Muscle layer of duodenum (tissue), 2 donors: ENCODE data around the gene RAB8A.

Source experiments
- H3K27ac ChIP-seq: one replicate; pipeline ENCODE4 v1.7.0; 2013; ENCODE audit warnings: mild to moderate bottlenecking, low read length
- H3K27me3 ChIP-seq: one replicate; pipeline ENCODE4 v1.7.0; 2013; ENCODE audit warnings: low read depth, mild to moderate bottlenecking, control low read depth, low read length
- H3K36me3 ChIP-seq, 2 donors: one replicate each; pipeline ENCODE4 v1.7.0; 2013; ENCODE audit warnings: low read length in 2 of 2, control low read depth in 1 of 2, mild to moderate bottlenecking in 1 of 2; ENCODE audit not compliant: insufficient read depth in 2 of 2, control insufficient read depth in 1 of 2
- H3K4me1 ChIP-seq, 2 donors: one replicate each; pipeline ENCODE4 v1.7.0; 2013; ENCODE audit warnings: low read length in 2 of 2, mild to moderate bottlenecking in 2 of 2, control low read depth in 1 of 2, moderate library complexity in 1 of 2; ENCODE audit not compliant: insufficient read depth in 2 of 2, control insufficient read depth in 1 of 2
- H3K4me3 ChIP-seq, 2 donors: one replicate each; pipeline ENCODE4 v1.7.0; 2013; ENCODE audit warnings: low read length in 2 of 2, low read depth in 1 of 2, mild to moderate bottlenecking in 1 of 2
- H3K9me3 ChIP-seq, 2 donors: one replicate each; pipeline ENCODE4 v1.7.0; 2013; ENCODE audit warnings: low read length in 2 of 2, control low read depth in 1 of 2, mild to moderate bottlenecking in 1 of 2; ENCODE audit not compliant: control insufficient read depth in 1 of 2
- donor health status: healthy.

Gene RAB8A

GRCh38 chr19:16073481-16073880 is 38.2 kb upstream of the RAB8A start:
- H3K36me3 ChIP-seq: peaks cover 0 to 10% of the 10 kb centered on the region in 2 donors
- H3K27ac ChIP-seq: peak overlapping the region; percentile 54
- H3K4me1 ChIP-seq: peaks cover 14 to 28% of the 10 kb centered on the region in 2 donors
- no peaks in the 10 kb centered on the region for H3K27me3 ChIP-seq
- H3K4me3 ChIP-seq: no peak overlapping the region
- no peaks in the 10 kb centered on the region for H3K9me3 ChIP-seq

DNA sequence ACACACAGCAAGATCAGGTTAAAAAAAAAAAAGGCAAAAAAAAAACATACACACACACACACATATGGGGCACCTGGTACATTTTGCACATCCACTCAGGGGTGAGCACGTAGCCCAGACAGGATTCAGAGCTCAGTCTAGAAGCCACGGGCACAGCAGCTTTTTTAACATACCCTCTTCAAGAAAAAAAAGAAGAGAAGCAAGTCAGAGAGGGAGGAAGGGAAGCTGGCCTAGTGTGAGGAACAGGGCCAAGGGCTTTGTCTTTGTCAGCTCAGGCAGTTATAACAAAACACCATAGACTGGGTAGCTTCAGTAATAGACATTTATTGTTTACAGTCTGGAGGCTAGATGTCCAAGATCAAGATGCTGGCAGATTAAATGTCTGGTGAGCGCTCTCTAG is 37.7 kb upstream of the RAB8A start:
- Histone ChIP-seq H3K9me3 (no peaks in the 10 kb centered on the region), H3K36me3 (peaks cover 0 to 14% of the 10 kb centered on the region in 2 donors), H3K27ac (peak overlapping the region; percentile 52), H3K4me3 (no peak overlapping the region), H3K4me1 (peaks cover 14 to 28% of the 10 kb centered on the region in 2 donors), H3K27me3 (no peaks in the 10 kb centered on the region)

- Histone ChIP-seq H3K36me3 (peaks cover 0 to 17% of the 10 kb centered on the region in 2 donors), H3K4me1 (peaks cover 14 to 31% of the 10 kb centered on the region in 2 donors), H3K27me3 (no peaks in the 10 kb centered on the region), H3K27ac (peak overlapping the region; percentile 89), H3K4me3 (peak overlapping the region in 1 of 2 donors; percentile 81), H3K9me3 (no peaks in the 10 kb centered on the region)
These were observed 37.0 kb upstream of the RAB8A start for GRCh38 chr19:16074488-16075365.

DNA sequence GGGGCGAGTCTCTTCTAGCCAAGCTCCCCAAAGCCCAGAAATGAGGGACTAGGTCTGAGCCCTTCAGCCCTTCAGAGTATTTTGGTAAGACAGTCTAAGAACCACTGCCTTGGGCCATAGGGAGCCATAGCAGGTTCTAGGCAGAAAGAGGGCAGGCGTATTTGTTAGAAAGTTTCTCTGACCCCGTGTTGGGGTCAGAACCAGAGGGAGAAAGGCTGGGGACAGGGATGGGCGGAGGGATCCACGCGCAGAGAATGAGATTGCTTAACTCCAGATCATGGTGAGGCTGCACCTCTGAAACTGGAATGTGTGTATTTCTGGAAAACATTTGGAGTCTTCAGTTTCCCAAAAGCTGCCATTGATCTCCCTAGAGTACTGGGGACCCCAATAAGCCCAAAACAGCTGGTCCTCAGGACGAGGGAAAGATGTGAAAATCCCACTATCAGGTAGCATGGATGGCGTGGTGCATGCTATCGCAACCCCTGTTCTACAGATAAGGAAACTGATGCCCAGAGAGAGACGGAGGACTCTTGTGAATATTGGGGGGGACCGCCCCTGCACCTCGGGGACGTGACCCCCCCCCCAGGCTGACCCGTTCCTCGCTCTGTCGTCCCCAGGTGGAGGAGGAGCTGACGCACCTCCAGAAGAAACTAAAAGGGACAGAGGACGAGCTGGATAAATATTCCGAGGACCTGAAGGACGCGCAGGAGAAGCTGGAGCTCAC is 36.1 kb upstream of the RAB8A start:
- Histone ChIP-seq H3K27ac (peak overlapping the region; percentile 89), H3K27me3 (no peaks in the 10 kb centered on the region), H3K9me3 (no peaks in the 10 kb centered on the region), H3K4me1 (peaks cover 18 to 39% of the 10 kb centered on the region in 2 donors), H3K36me3 (peaks cover 0 to 17% of the 10 kb centered on the region in 2 donors), H3K4me3 (peak overlapping the region; percentile 57 to 81)

GRCh38 chr19:16076154-16076957 is 35.3 kb upstream of the RAB8A start, which contains the start of gene TPM4:
Gene TPM4, plus strand, starts transcription at chr19:16076495. Its CDS starts 71 bp downstream, at chr19:16076566.
- H3K27ac ChIP-seq: peak within 1 kb of the TSS; percentile 100
- peak within 1 kb of the TSS; percentile 81 to 94 for H3K4me3 ChIP-seq
- no peaks in the 10 kb centered on the region for H3K27me3 ChIP-seq
- H3K36me3 ChIP-seq: peaks cover 5 to 22% of the 10 kb centered on the region in 2 donors
- peaks cover 12 to 45% of the 10 kb centered on the region in 2 donors for H3K4me1 ChIP-seq
- no peaks in the 10 kb centered on the region for H3K9me3 ChIP-seq

GRCh38 chr19:16076958-16077611 is 34.6 kb upstream of the RAB8A start:
- H3K9me3 ChIP-seq: no peaks in the 10 kb centered on the region
- H3K36me3 ChIP-seq: peaks cover 5 to 26% of the 10 kb centered on the region in 2 donors
- peak overlapping the region; percentile 81 to 94 for H3K4me3 ChIP-seq
- no peaks in the 10 kb centered on the region for H3K27me3 ChIP-seq
- H3K27ac ChIP-seq: peak overlapping the region; percentile 100
- H3K4me1 ChIP-seq: peaks cover 9 to 45% of the 10 kb centered on the region in 2 donors

GRCh38 chr19:16077984-16078758 is 33.5 kb upstream of the RAB8A start:
- peaks cover 12 to 37% of the 10 kb centered on the region in 2 donors for H3K36me3 ChIP-seq
- no peaks in the 10 kb centered on the region for H3K9me3 ChIP-seq
- H3K27ac ChIP-seq: peak overlapping the region; percentile 100
- peak overlapping the region; percentile 81 to 94 for H3K4me3 ChIP-seq
- peaks cover 9 to 56% of the 10 kb centered on the region in 2 donors for H3K4me1 ChIP-seq
- no peaks in the 10 kb centered on the region for H3K27me3 ChIP-seq

DNA sequence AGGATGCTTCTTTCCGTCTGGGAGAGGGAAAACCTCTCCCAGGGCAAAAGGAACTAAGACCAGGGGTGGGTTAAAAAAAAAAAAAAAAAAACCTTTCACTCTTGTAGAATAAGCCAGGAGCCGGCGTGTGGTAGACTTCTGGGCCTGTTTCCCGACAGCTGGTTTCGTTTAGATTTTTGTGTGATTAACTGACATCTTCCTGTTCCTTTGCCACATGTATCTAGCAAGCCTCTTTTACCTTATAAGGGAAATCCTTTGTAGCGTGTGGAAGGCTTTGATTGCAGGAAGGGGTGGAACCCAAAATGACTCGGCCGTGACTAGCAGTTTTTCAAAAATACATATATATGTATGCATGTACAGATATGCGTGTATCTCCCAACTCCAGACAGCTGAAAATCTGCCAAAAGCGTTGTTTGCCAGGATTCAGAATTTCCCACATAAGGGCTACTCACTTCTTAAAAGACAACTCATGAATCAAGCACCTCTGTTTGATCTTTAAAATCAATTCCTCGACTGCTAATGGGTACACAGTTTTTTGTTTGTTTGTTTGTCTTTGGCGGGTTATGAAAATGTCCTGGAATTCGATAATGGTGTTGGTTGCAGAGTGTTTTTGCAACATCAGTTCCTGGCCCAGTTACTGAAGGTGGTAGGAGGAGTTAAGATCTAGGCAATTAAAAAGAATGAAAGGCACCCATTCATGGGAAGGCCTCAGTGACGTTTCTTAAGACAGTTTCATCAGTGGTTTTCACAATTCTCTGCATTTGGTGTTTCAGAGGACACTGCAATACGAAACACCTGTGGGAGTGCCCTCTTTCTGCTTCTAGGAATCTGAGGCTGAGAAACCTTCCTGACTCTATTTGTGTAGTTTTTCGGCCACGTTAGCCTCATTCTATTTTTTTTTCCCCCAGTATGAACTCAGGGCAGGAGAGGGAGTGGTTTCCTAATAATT is 32.7 kb upstream of the RAB8A start:
- Histone ChIP-seq H3K27ac (peak overlapping the region; percentile 100), H3K27me3 (no peaks in the 10 kb centered on the region), H3K4me1 (peaks cover 9 to 56% of the 10 kb centered on the region in 2 donors), H3K9me3 (no peaks in the 10 kb centered on the region), H3K36me3 (peaks cover 15 to 45% of the 10 kb centered on the region in 2 donors), H3K4me3 (peak overlapping the region; percentile 81 to 94)

DNA sequence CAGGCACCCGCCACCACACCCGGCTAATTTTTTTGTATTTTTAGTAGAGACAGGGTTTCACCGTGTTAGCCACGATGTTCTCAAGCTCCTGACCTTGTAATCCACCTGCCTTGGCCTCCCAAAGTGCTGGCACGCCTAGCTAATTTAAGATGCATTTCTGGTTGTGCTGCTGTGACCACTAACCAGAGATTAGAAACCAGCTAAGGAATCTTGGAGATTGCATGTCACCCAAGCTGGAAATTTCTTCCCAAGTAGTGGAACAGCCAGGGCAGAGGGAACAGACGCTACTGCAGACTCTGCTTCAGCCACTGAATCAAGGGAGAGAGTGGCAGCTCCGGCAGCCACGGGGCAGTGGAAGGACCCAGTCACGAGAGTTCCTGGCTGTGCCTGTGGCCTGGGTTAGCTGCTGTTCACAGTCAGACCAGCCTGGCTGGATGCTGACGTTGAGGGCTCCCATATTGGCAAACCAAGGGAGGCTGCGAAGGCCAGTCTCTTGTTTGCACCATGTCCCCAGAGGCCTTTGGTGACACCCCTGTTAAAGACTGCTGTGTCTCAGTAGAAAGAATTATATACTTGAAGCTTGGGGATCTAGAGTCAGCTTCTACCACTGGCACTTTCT is 27.5 kb upstream of the RAB8A start:
- peaks cover 4 to 84% of the 10 kb centered on the region in 2 donors for H3K4me1 ChIP-seq
- H3K4me3 ChIP-seq: no peak overlapping the region
- H3K27me3 ChIP-seq: no peaks in the 10 kb centered on the region
- no peak overlapping the region for H3K27ac ChIP-seq
- peaks cover 53 to 79% of the 10 kb centered on the region in 2 donors for H3K36me3 ChIP-seq
- no peaks in the 10 kb centered on the region for H3K9me3 ChIP-seq
